A204.1 (cell line): ENCODE results near the gene GAB1.

Source experiments
- FAIRE-seq: peaks from 2 replicates; lab custom pipeline; 2012; peaks lifted over from hg19 to GRCh38; lab: Jason Lieb, UNC

The GAB1 gene

GRCh38 chr4:143389579-143390195 is 53.0 kb downstream of the GAB1 start:
- no peak for FAIRE-seq

GRCh38 chr4:143390764-143391163 is 54.1 kb downstream of the GAB1 start:
- FAIRE-seq, result no peak

- no peak for FAIRE-seq
Measured at GRCh38 chr4:143391261-143391660, 54.6 kb downstream of the GAB1 start.

- no peak for FAIRE-seq
Measured at GRCh38 chr4:143391895-143392294, 55.2 kb downstream of the GAB1 start.

GRCh38 chr4:143393195-143393594 is 56.5 kb downstream of the GAB1 start:
- no peak for FAIRE-seq

GRCh38 chr4:143394739-143395453 is 58.2 kb downstream of the GAB1 start:
- FAIRE-seq, result no peak

GRCh38 chr4:143396695-143397094 is 60.0 kb downstream of the GAB1 start:
- FAIRE-seq, result no peak

- no peak for FAIRE-seq
Measured at GRCh38 chr4:143397335-143397734, 60.7 kb downstream of the GAB1 start.

GRCh38 chr4:143397887-143398286 is 61.2 kb downstream of the GAB1 start:
- no peak for FAIRE-seq

GRCh38 chr4:143399113-143399949 is 62.7 kb downstream of the GAB1 start:
- FAIRE-seq, result peak; percentile 80

GRCh38 chr4:143400082-143400481 is 63.4 kb downstream of the GAB1 start:
- no peak for FAIRE-seq

GRCh38 chr4:143402776-143403552 is 66.3 kb downstream of the GAB1 start:
- FAIRE-seq, result no peak

GRCh38 chr4:143403553-143403820 is 66.8 kb downstream of the GAB1 start:
- no peak for FAIRE-seq

GRCh38 chr4:143404555-143404954 is 67.9 kb downstream of the GAB1 start:
- no peak for FAIRE-seq

- no peak for FAIRE-seq
Measured at GRCh38 chr4:143405075-143405730, 68.5 kb downstream of the GAB1 start.

GRCh38 chr4:143406523-143406922 is 69.8 kb downstream of the GAB1 start:
- no peak for FAIRE-seq

GRCh38 chr4:143407474-143407873 is 70.8 kb downstream of the GAB1 start:
- peak; percentile 9 for FAIRE-seq

- FAIRE-seq, result no peak
Measured at GRCh38 chr4:143407888-143408287, 71.2 kb downstream of the GAB1 start.

GRCh38 chr4:143410015-143410414 is 73.3 kb downstream of the GAB1 start:
- no peak for FAIRE-seq

GRCh38 chr4:143411527-143412419 is 75.1 kb downstream of the GAB1 start:
- FAIRE-seq, result no peak

GRCh38 chr4:143412420-143412758 is 75.7 kb downstream of the GAB1 start:
- FAIRE-seq, result no peak
